Liver (tissue), 5 donors: ENCODE measurements around the gene CDSN. TPM values are rescaled to one million over a fixed set of nuclear protein-coding genes. Genes with fewer than 3 reads are reported as not detected.

Experiments
- polyA plus RNA-seq, 2 donors: library from polyadenylated mRNA; stranded (reverse) in 1 of 2; unstranded in 1 of 2; fragments of 200-250 nt in 1 of 2; fragments of >200 nt in 1 of 2; fragmentation: Nextera tagmentation in 1 of 2; extraction: Ambion mirVana in 1 of 2; gene quantifications; one replicate each; pipeline versions ENCODE4 v1.2.1 to v1.2.3, GENCODE V29; 2013 to 2015
- small RNA-seq: library from RNA; depleted of rRNA; stranded (forward); fragments of <200 nt; gene quantifications from one replicate; pipeline ENCODE3, GENCODE V24; 2014
- total RNA-seq, 2 donors: library from RNA; depleted of rRNA; stranded (reverse); fragments of >200 nt; gene quantifications; one replicate each; pipeline ENCODE4 v1.2.3, GENCODE V29; 2014
- donor health status: healthy.
- donor health status: healthy.
- donor health status: healthy.

CDSN gene
- total and polyA plus RNA-seq, 4 donors, result not detected

Small RNA genes within 50 kb of the gene (small RNA-seq; reads per million reads assigned to genes)
- gene POLR2LP1 (not detected), gene RNU6-1133P (not detected)

Other genes with a start within 250 kb of the CDSN start
- 1 to 10 TPM; 4.0 to 5.3 TPM for gene DDR1, start 235.9 kb downstream of the CDSN start, total RNA-seq
- gene DDR1, start 235.9 kb downstream of the CDSN start, polyA plus RNA-seq, result 1 to 10 TPM; 1.2 to 4.8 TPM
- gene GTF2H4, start 212.2 kb downstream of the CDSN start, total RNA-seq, result 10 to 100 TPM; 11.0 to 13.6 TPM
- 10 to 100 TPM in 1 of 2 donors, 1 to 10 TPM in 1; 6.2 to 15.8 TPM for gene GTF2H4, start 212.2 kb downstream of the CDSN start, polyA plus RNA-seq
- 10 to 100 TPM; 10.2 to 23.3 TPM for gene VARS2, start 206.2 kb downstream of the CDSN start, total RNA-seq
- 10 to 100 TPM in 1 of 2 donors, 1 to 10 TPM in 1; 9.4 to 22.4 TPM for gene VARS2, start 206.2 kb downstream of the CDSN start, polyA plus RNA-seq
- gene SFTA2, start 188.3 kb downstream of the CDSN start, total RNA-seq, result not detected
- gene SFTA2, start 188.3 kb downstream of the CDSN start, polyA plus RNA-seq, result under 1 TPM in 1 of 2 donors, not detected in 1; 0.60 TPM
- under 1 TPM in 1 of 2 donors, not detected in 1; under 0.01 TPM for gene MUCL3, start 179.5 kb downstream of the CDSN start, total RNA-seq
- gene MUCL3, start 179.5 kb downstream of the CDSN start, polyA plus RNA-seq, result not detected
- not detected for gene MUC21, start 136.7 kb downstream of the CDSN start, total RNA-seq
- gene MUC21, start 136.7 kb downstream of the CDSN start, polyA plus RNA-seq, result under 1 TPM in 1 of 2 donors, not detected in 1; 0.02 TPM
- gene MUC22, start 110.0 kb downstream of the CDSN start, total RNA-seq, result not detected
- not detected for gene MUC22, start 110.0 kb downstream of the CDSN start, polyA plus RNA-seq
- gene C6orf15, start 7.9 kb downstream of the CDSN start, total RNA-seq, result not detected
- gene C6orf15, start 7.9 kb downstream of the CDSN start, polyA plus RNA-seq, result not detected
- under 1 TPM in 1 of 2 donors, not detected in 1; under 0.01 TPM for gene PSORS1C1, start 5.6 kb downstream of the CDSN start, total RNA-seq
- gene PSORS1C1, start 5.6 kb downstream of the CDSN start, polyA plus RNA-seq, result under 1 TPM in 1 of 2 donors, not detected in 1; 0.08 TPM
- not detected for gene PSORS1C2, start 18.6 kb upstream of the CDSN start, total RNA-seq
- gene PSORS1C2, start 18.6 kb upstream of the CDSN start, polyA plus RNA-seq, result not detected
- 1 to 10 TPM; 6.9 to 9.9 TPM for gene CCHCR1, start 37.4 kb upstream of the CDSN start, total RNA-seq
- gene CCHCR1, start 37.4 kb upstream of the CDSN start, polyA plus RNA-seq, result 1 to 10 TPM; 3.1 to 5.6 TPM
- 10 to 100 TPM in 1 of 2 donors, under 1 TPM in 1; 0.67 to 16.8 TPM for gene TCF19, start 38.1 kb upstream of the CDSN start, total RNA-seq
- 1 to 10 TPM in 1 of 2 donors, under 1 TPM in 1; 0.63 to 3.4 TPM for gene TCF19, start 38.1 kb upstream of the CDSN start, polyA plus RNA-seq
- 1 to 10 TPM in 1 of 2 donors, not detected in 1; 3.2 TPM for gene POU5F1, start 50.2 kb upstream of the CDSN start, total RNA-seq
- gene POU5F1, start 50.2 kb upstream of the CDSN start, polyA plus RNA-seq, result under 1 TPM in 1 of 2 donors, not detected in 1; 0.32 TPM
- gene HLA-C, start 151.6 kb upstream of the CDSN start, total RNA-seq, result 100 to 1,000 TPM; 249 to 292 TPM
- 100 to 1,000 TPM; 232 to 317 TPM for gene HLA-C, start 151.6 kb upstream of the CDSN start, polyA plus RNA-seq
- gene HLA-B, start 236.7 kb upstream of the CDSN start, total RNA-seq, result 100 to 1,000 TPM; 341 to 369 TPM
- gene HLA-B, start 236.7 kb upstream of the CDSN start, polyA plus RNA-seq, result 100 to 1,000 TPM; 464 to 864 TPM